MM.1S (cell line): Measurements from ENCODE around the gene GRAPL.
"Not testable (repeated sequence)": the region's sequence is repeated elsewhere in the genome, so short reads cannot be mapped to it uniquely, and the experiment has no call there.

Source experiments
- CTCF ChIP-seq: fragments of 300-600 bp; sonication (generic); IDR thresholded peaks from 2 replicates; pipeline ENCODE4 v1.5.1; 2016; ENCODE audit warnings: antibody characterized with exemption, low read length, mixed read lengths
- EZH2 ChIP-seq: fragments of 300-600 bp; sonication (generic); optimal IDR thresholded peaks from 2 replicates; pipeline ENCODE3; 2017; ENCODE audit warnings: low read depth, mild to moderate bottlenecking, antibody characterized with exemption, low read length, mixed read lengths

GRCh38 chr17:19108517-19108916 lies 18.9 kb upstream of the GRAPL start:
- TF ChIP-seq CTCF, EZH2: not testable (repeated sequence)
